HCT116 (cell line): ENCODE data around the gene TMEM214. TPM values are rescaled to one million over a fixed set of nuclear protein-coding genes. Genes with fewer than 3 reads are reported as not detected.
A peak's percentile ranks its signal among the peaks of the same experiment; 100 is the strongest.

Experiments used
- ATAC-seq: fragments of 200-7000 bp; cut with Tn5 transposase; 2 replicates; pipeline ENCODE4 v1.9.1; 2020; ENCODE audit warnings: mild to moderate bottlenecking, moderate library complexity
- BruUV-seq: library from RNA; stranded (reverse); fragments of 400-500 nt; replicated peaks from 2 replicates; lab custom pipeline; 2021; lab: Mats Ljungman, UMichigan
- CTCF ChIA-PET: fragments of 300-600 bp; sonication (Branson Sonifier 250); formaldehyde crosslinking; loops from one replicate; lab custom pipeline; 2021; ENCODE audit warnings: antibody characterized with exemption; lab: Charles Lee
- POLR2A ChIA-PET: fragments of 300-600, 350-600 bp; sonication (Branson Sonifier 250); formaldehyde crosslinking; loops from one replicate; lab custom pipeline; 2021; ENCODE audit warnings: antibody characterized with exemption; lab: Charles Lee
- RAD21 ChIA-PET, 2 experiments: fragments of 300-600 bp; sonication (Branson Sonifier 250); formaldehyde crosslinking; loops; one replicate each; lab custom pipeline; 2023; ENCODE audit warnings: low total read pairs in 2 of 2; ENCODE audit not compliant: uncharacterized antibody in 2 of 2, unreplicated experiment in 2 of 2, low non-redundant PET in 1 of 2; lab: Charles Lee
- DNase-seq: peaks from one replicate; pipeline ENCODE4 v3.0.0-alpha.2; 2010; ENCODE audit warnings: low read depth, low spot score
- H2AFZ ChIP-seq: fragments of 200-600 bp; shearing (Covaris generic), sonication (generic); 2 replicates; pipeline ENCODE4 v1.6.1; 2017; ENCODE audit warnings: low read depth, mixed run types, mixed read lengths, antibody characterized with exemption, low read length; ENCODE audit not compliant: poor library complexity, severe bottlenecking
- H3K27ac ChIP-seq: 2 replicates; pipeline ENCODE4 v1.5.1; 2012; ENCODE audit warnings: low read depth, low read length
- H3K27me3 ChIP-seq: fragments of 200-600 bp; sonication (generic); 2 replicates; pipeline ENCODE4 v1.6.1; 2016; ENCODE audit warnings: mixed run types, low read length, mixed read lengths; ENCODE audit not compliant: insufficient read depth
- H3K36me3 ChIP-seq, 2 experiments: fragments of 200-500 bp in 1 of 2; fragments of 200-600 bp in 1 of 2; sonication (Bioruptor generic) in 1 of 2; sonication (generic) in 1 of 2; 2 replicates each; pipeline versions ENCODE4 v1.5.1 to v1.6.1; 2014 to 2016; ENCODE audit warnings: low read length in 2 of 2, inconsistent platforms in 1 of 2, mixed read lengths in 1 of 2, mixed run types in 1 of 2; ENCODE audit not compliant: insufficient read depth in 2 of 2, control insufficient read depth in 1 of 2
- H3K4me1 ChIP-seq, 2 experiments: fragments of 200-600 bp in 1 of 2; sonication (generic) in 1 of 2; 2 replicates each; pipeline versions ENCODE4 v1.5.1 to v1.6.1; 2012 to 2017; ENCODE audit warnings: low read length in 2 of 2, inconsistent platforms in 1 of 2, mild to moderate bottlenecking in 1 of 2, mixed read lengths in 1 of 2, mixed run types in 1 of 2, moderate library complexity in 1 of 2; ENCODE audit not compliant: insufficient read depth in 2 of 2, control insufficient read depth in 1 of 2
- H3K4me2 ChIP-seq: fragments of 200-600 bp; sonication (generic); 2 replicates; pipeline ENCODE4 v1.6.1; 2017; ENCODE audit warnings: mixed run types, low read length, mixed read lengths
- H3K4me3 ChIP-seq, 2 experiments: fragments of 200-600 bp in 1 of 2; sonication (generic) in 1 of 2; replicated peaks in 1 of 2; 2 replicates each; pipeline ENCODE4 v1.5.1; 2011 to 2016; ENCODE audit warnings: low read length in 2 of 2, control low read depth in 1 of 2, low read depth in 1 of 2, mild to moderate bottlenecking in 1 of 2, mixed read lengths in 1 of 2, mixed run types in 1 of 2
- H3K79me2 ChIP-seq: fragments of 200-600 bp; sonication (generic); 2 replicates; pipeline ENCODE4 v1.6.1; 2017; ENCODE audit warnings: mild to moderate bottlenecking, mixed run types, low read length, moderate library complexity, mixed read lengths; ENCODE audit not compliant: insufficient read depth
- H3K9ac ChIP-seq: fragments of 200-600 bp; sonication (generic); 2 replicates; pipeline ENCODE4 v1.6.1; 2016; ENCODE audit warnings: low read length, mixed read lengths
- H3K9me2 ChIP-seq: fragments of 200-600 bp; sonication (generic), shearing (Covaris generic); 2 replicates; pipeline ENCODE4 v1.6.1; 2017; ENCODE audit warnings: mixed run types, mild to moderate bottlenecking, moderate library complexity; ENCODE audit not compliant: insufficient read depth
- H3K9me3 ChIP-seq, 2 experiments: fragments of 200-500 bp in 1 of 2; fragments of 200-600 bp in 1 of 2; sonication (Bioruptor generic) in 1 of 2; sonication (generic) in 1 of 2; 2 replicates each; pipeline ENCODE4 v1.6.1; 2014 to 2017; ENCODE audit warnings: low read length in 2 of 2, mixed read lengths in 2 of 2, inconsistent platforms in 1 of 2, low read depth in 1 of 2, mild to moderate bottlenecking in 1 of 2, mixed run types in 1 of 2, moderate library complexity in 1 of 2; ENCODE audit not compliant: control insufficient read depth in 1 of 2, insufficient read depth in 1 of 2
- H4K20me1 ChIP-seq: fragments of 200-600 bp; sonication (generic), shearing (Covaris generic); 2 replicates; pipeline ENCODE4 v1.6.1; 2017; ENCODE audit warnings: mixed run types, mild to moderate bottlenecking, moderate library complexity; ENCODE audit not compliant: insufficient read depth
- CEBPB ChIP-seq: IDR thresholded peaks from 2 replicates; pipeline ENCODE4 v1.6.1; 2012; ENCODE audit warnings: low read depth
- EGR1 ChIP-seq: IDR thresholded peaks from 2 replicates; pipeline ENCODE4 v1.6.1; 2012; ENCODE audit warnings: low read depth
- MAX ChIP-seq: IDR thresholded peaks from 2 replicates; pipeline ENCODE4 v1.6.1; 2012
- POLR2A ChIP-seq: IDR thresholded peaks from 2 replicates; pipeline ENCODE4 v1.7.0; 2011; ENCODE audit warnings: borderline replicate concordance; ENCODE audit not compliant: insufficient read depth, insufficient read length; ENCODE audit errors: extremely low read depth
- POLR2AphosphoS5 ChIP-seq: IDR thresholded peaks from 2 replicates; pipeline ENCODE4 v1.6.1; 2011; ENCODE audit warnings: mild to moderate bottlenecking, low read depth, low read length, moderate library complexity
- RAD21 ChIP-seq: IDR thresholded peaks from 2 replicates; pipeline ENCODE4 v1.6.1; 2012; ENCODE audit warnings: low read depth, mild to moderate bottlenecking
- SIN3A ChIP-seq: IDR thresholded peaks from 2 replicates; pipeline ENCODE4 v1.6.1; 2012; ENCODE audit warnings: low read depth
- SP1 ChIP-seq: IDR thresholded peaks from 2 replicates; pipeline ENCODE4 v1.6.1; 2012; ENCODE audit warnings: low read depth
- TCF7L2 ChIP-seq: IDR thresholded peaks from 2 replicates; pipeline ENCODE4 v1.7.0; 2011; ENCODE audit warnings: borderline replicate concordance, inconsistent platforms; ENCODE audit not compliant: insufficient read depth, insufficient read length; ENCODE audit errors: extremely low read depth
- YY1 ChIP-seq: IDR thresholded peaks from 2 replicates; pipeline ENCODE4 v1.6.1; 2011; ENCODE audit warnings: low read length, low read depth, moderate library complexity, mild to moderate bottlenecking; ENCODE audit not compliant: insufficient replicate concordance; ENCODE audit errors: extremely low read depth
- ZBTB33 ChIP-seq: IDR thresholded peaks from 2 replicates; pipeline ENCODE4 v1.6.1; 2011; ENCODE audit warnings: mild to moderate bottlenecking, low read length, moderate library complexity; ENCODE audit not compliant: insufficient replicate concordance; ENCODE audit errors: extremely low read depth
- ZFX ChIP-seq: fragments of 450-650 bp; IDR thresholded peaks from 2 replicates; pipeline ENCODE4 v1.6.1; 2017
- intact Hi-C: fragments of 100-400 bp; cut with micrococcal nuclease; formaldehyde crosslinking; loops from 2 replicates; pipeline ENCODE4 v1.10.0; 2022
- total RNA-seq: library from RNA; stranded (reverse); gene quantifications from one replicate; pipeline ENCODE4 v1.2.1, GENCODE V29; 2021; ENCODE audit not compliant: unreplicated experiment
- TF ChIP-seq, protein P1 (sequence below), 3 experiments: fragments of 200-600 bp in 1 of 3; sonication (generic) in 1 of 3; IDR thresholded peaks in 2 of 3; conservative IDR thresholded peaks in 1 of 3; 2 replicates each; pipeline ENCODE4 v1.5.1; 2012 to 2017; ENCODE audit warnings: low read depth in 2 of 3, low read length in 2 of 3, antibody characterized with exemption in 1 of 3, borderline replicate concordance in 1 of 3, control low read depth in 1 of 3, mild to moderate bottlenecking in 1 of 3, mixed read lengths in 1 of 3, mixed run types in 1 of 3, moderate library complexity in 1 of 3; ENCODE audit not compliant: insufficient read depth in 1 of 3

TMEM214 gene
- total RNA-seq, 1 experiment from 2014 or later = 69.8 TPM

DNA sequence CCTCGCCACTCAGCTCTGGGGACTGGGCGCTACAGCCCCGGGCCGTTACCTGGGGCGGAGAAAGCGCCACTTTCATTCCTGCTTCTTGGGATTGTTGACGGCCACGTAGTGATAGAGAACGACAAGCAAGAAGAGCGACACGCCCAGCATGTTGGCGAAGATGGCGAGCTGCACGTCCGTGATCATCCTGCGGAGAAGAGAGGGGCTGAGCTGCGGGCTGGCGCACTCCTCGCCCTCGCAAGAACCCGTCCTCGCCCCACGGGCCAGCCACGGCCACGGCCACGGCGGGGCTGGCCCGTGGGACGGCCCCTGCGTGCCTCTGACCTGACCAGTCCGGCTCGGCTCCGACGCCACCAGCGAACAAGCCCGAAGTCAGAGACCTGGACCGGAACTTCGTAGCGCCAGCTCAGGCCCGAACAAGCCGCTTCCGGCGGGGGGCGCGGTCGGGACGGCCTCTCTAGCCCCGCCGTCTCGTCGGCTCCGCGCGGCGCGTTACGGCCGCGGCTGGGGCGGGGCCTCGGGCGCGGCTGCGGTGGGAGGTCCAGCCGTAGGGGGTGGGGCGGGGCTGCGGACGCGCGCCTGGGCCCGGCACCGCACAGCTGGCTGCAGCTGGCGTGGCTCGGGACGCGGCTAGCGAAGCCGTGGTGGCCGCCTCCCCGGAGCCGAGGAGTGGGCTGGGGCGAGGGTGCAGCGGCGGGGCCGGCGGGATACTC lies 38.7 kb downstream of the TMEM214 start, which contains the start of gene OST4:
Gene OST4, minus strand, starts transcription at position 378 of the 713 bp plus-strand sequence.
- H3K9me2 ChIP-seq = no peaks in the 10 kb centered on the region
- H3K27me3 ChIP-seq = no peaks in the 10 kb centered on the region
- peak; percentile 96 for ATAC-seq
- peak within 1 kb of the TSS; percentile 62 for H3K27ac ChIP-seq
- H3K4me3 ChIP-seq = peak within 1 kb of the TSS; percentile 98 to 99
- RAD21 ChIA-PET = no interaction called here
- H2AFZ ChIP-seq = no peak within 1 kb of the TSS
- H3K79me2 ChIP-seq = peaks cover 33% of the 10 kb centered on the region
- no peaks in the 10 kb centered on the region for H3K9me3 ChIP-seq
- POLR2A ChIA-PET = interaction anchor here (1.2 to 1.4 kb wide), 3 partner anchors 8 to 20 kb away, joined by 3 to 6 read pairs (median 5); partner anchors contain the start of gene AGBL5
- peak; percentile 83 for DNase-seq
- peak within 1 kb of the TSS; percentile 89 for H3K9ac ChIP-seq
- TF ChIP-seq RAD21 = no peak
- TF ChIP-seq MAX = peak; percentile 54
- TF ChIP-seq POLR2AphosphoS5 = peak; percentile 98
- no peak for TF ChIP-seq EGR1
- TF ChIP-seq POLR2A = peak; percentile 86
- peak; percentile 76 for TF ChIP-seq YY1
- peak; percentile 39 for TF ChIP-seq TCF7L2
- peak; percentile 67 for TF ChIP-seq ZBTB33
- no peak for TF ChIP-seq CEBPB
- TF ChIP-seq SIN3A = peak; percentile 70
- TF ChIP-seq SP1 = peak; percentile 41; the same call in 1 of the 2 replicates
- TF ChIP-seq, protein P1, sequence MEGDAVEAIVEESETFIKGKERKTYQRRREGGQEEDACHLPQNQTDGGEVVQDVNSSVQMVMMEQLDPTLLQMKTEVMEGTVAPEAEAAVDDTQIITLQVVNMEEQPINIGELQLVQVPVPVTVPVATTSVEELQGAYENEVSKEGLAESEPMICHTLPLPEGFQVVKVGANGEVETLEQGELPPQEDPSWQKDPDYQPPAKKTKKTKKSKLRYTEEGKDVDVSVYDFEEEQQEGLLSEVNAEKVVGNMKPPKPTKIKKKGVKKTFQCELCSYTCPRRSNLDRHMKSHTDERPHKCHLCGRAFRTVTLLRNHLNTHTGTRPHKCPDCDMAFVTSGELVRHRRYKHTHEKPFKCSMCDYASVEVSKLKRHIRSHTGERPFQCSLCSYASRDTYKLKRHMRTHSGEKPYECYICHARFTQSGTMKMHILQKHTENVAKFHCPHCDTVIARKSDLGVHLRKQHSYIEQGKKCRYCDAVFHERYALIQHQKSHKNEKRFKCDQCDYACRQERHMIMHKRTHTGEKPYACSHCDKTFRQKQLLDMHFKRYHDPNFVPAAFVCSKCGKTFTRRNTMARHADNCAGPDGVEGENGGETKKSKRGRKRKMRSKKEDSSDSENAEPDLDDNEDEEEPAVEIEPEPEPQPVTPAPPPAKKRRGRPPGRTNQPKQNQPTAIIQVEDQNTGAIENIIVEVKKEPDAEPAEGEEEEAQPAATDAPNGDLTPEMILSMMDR (IDR thresholded peaks at IDR 0.05 in 2 of 3, conservative IDR thresholded peaks at IDR 0.05 in 1 of 3; ENCODE audit: borderline replicate concordance in 1 of 3, insufficient read depth in 1 of 3, low read depth in 2 of 3, low read length in 2 of 3) = no peak
- peak; percentile 55; the same call in 1 of the 2 replicates for TF ChIP-seq ZFX
- intact Hi-C loops = no loop called here
- H3K4me1 ChIP-seq = peaks cover 7 to 18% of the 10 kb centered on the region in 2 experiments
- peak within 1 kb of the TSS; percentile 89 for H3K4me2 ChIP-seq
- BruUV-seq = no TSS peak
- H3K36me3 ChIP-seq = peaks cover 13 to 16% of the 10 kb centered on the region in 2 experiments; a peak in 2 of 4 replicates
- no peaks in the 10 kb centered on the region for H4K20me1 ChIP-seq
- CTCF ChIA-PET = interaction anchor here (0.8 to 1.3 kb wide), 7 partner anchors 10 to 222 kb away, joined by 3 to 7 read pairs (median 3); partner anchors contain the start of genes AGBL5 and KHK
